GM12801 (cell line): ENCODE measurements around the gene ADGRB3.

Source experiments
- CTCF ChIP-seq: IDR thresholded peaks from one replicate; pipeline ENCODE4 v1.5.1; 2011; ENCODE audit warnings: control low read depth; ENCODE audit not compliant: insufficient read length; ENCODE audit errors: extremely low read depth

Gene ADGRB3

DNA sequence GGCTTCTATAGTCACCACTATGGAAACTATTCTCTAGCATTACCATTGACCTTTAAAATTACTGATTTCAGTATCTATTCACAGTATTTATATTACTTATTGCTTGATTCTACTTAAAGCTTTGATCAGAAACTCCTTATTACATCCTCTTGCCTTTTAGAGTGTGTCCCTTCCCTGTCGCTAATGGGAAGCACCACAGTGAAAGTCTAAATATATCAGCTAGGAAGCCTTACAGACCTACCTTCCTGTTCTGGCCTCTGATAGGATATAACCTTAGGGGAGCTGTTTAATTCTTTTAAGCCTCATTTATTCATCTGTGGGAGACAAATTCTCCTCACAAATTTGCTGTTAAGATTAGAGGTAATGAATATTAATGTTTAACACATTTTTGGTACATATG is 122.7 kb downstream of the ADGRB3 start:
- no peak for TF ChIP-seq CTCF

- TF ChIP-seq CTCF: no peak
These were observed 123.5 kb downstream of the ADGRB3 start for GRCh38 chr6:68758559-68758958.

GRCh38 chr6:68760485-68760884 is 125.4 kb downstream of the ADGRB3 start:
- no peak for TF ChIP-seq CTCF

DNA sequence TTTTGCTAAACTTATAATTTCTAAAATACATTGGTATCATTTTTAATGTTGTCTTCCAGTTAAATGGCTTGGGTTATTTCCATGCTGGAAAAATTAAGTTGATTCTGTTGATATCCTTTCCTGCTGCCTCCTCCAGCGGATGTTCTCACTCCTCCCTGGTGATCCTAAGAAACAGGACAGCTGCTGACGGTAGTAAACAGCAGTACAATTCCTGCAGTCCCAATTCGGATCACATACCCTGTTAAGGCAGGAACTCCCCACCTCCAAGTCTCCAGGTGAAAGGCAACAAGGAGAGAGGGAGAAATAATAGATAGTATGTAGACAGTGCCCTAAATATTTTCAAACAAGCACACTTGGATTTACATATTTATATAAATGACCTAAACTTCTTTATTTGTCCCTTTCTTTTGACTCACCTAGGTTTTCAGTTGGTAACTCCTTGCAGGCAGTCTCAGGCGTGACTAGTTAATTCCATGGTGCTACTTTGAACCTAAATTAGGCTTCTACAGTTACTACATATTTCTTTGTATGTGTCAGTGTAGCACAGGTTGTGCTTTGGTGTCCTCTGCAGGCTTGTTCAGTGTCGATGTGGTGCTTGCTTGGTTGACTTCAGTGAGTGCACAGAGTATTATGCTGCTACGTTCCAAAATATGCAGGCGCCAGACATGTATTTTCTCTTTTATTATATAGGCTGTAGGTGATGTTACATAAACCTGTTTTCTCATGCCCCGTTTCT is 126.0 kb downstream of the ADGRB3 start:
- TF ChIP-seq CTCF: no peak

DNA sequence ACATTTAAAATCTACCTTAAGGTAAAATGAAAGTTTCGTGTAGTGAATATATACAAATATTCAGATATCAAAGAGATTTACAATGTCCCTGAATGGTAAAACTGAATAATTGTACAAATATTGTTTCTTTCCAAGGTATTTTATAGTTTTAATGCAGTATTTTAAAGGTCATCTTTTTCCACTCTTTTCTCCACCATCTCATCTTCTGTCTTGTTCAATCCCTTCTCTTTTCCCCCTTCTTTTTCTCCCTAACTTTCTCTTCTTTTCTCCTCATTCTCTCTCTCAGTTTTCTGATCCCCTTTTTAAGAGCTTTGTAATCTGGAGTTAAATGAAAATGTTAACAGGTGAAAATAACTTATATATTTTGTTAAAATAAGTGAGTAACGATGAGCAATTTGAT is 126.9 kb downstream of the ADGRB3 start:
- TF ChIP-seq CTCF: no peak

- TF ChIP-seq CTCF: no peak
These were observed 136.3 kb downstream of the ADGRB3 start for GRCh38 chr6:68771426-68771825.

GRCh38 chr6:68774843-68775242 is 139.8 kb downstream of the ADGRB3 start:
- TF ChIP-seq CTCF: no peak

- TF ChIP-seq CTCF: no peak
These were observed 141.3 kb downstream of the ADGRB3 start for GRCh38 chr6:68776354-68776753.
